Body of pancreas (tissue), 4 donors: ENCODE results near the gene ZNF439. TPM values are rescaled to one million over a fixed set of nuclear protein-coding genes. Genes with fewer than 3 reads are reported as not detected.

Experiments used
- ATAC-seq: fragments of 150-250 bp; one replicate; pipeline ENCODE4 v1.9.1; 2016
- DNase-seq, 4 donors: peaks; one replicate each; pipeline ENCODE4 v3.0.0-alpha.2; 2019
- H3K27ac ChIP-seq, 4 donors: fragments of 200-600 bp; sonication (generic); 1 replicate in 3 of 4; 2 replicates in 1 of 4; pipeline versions ENCODE4 v1.5.1 to v1.6.1; 2016 to 2019; ENCODE audit warnings: mild to moderate bottlenecking in 1 of 4, mixed read lengths in 1 of 4, moderate library complexity in 1 of 4
- H3K27me3 ChIP-seq, 2 donors: fragments of 200-600 bp; sonication (generic); one replicate each; pipeline ENCODE4 v1.6.0; 2016; ENCODE audit warnings: mild to moderate bottlenecking in 1 of 2
- H3K36me3 ChIP-seq, 2 donors: fragments of 200-600 bp; sonication (generic); replicated peaks in 1 of 2; 2 replicates each; pipeline ENCODE4 v1.5.1; 2016; ENCODE audit warnings: low read depth in 2 of 2; ENCODE audit not compliant: insufficient read depth in 1 of 2
- H3K4me1 ChIP-seq: fragments of 200-600 bp; sonication (generic); one replicate; pipeline ENCODE4 v1.6.0; 2016
- H3K4me3 ChIP-seq, 2 donors: fragments of 200-600 bp; sonication (generic); 1 replicate in 1 of 2; 2 replicates in 1 of 2; pipeline ENCODE4 v1.5.1; 2016 to 2019
- H3K9me3 ChIP-seq, 3 donors: fragments of 200-600 bp; sonication (generic); 1 replicate in 2 of 3; 2 replicates in 1 of 3; pipeline ENCODE4 v1.5.1; 2016
- CTCF ChIP-seq, 7 experiments: fragments of 450-650 bp in 4 of 7; fragments of 200-600 bp in 3 of 7; sonication (generic) in 3 of 7; IDR thresholded peaks; one replicate each; pipeline ENCODE4 v1.5.1; 2016 to 2019; ENCODE audit warnings: antibody characterized with exemption in 7 of 7
- POLR2A ChIP-seq, 3 donors: fragments of 450-650 bp; IDR thresholded peaks; one replicate each; pipeline ENCODE4 v1.6.1; 2016; ENCODE audit warnings: antibody characterized with exemption in 3 of 3, mild to moderate bottlenecking in 2 of 3
- WGBS, 2 donors: methylation state at CpG; one replicate each; pipeline ENCODE4 v1.1.5; 2017; 5-methylcytosine and 5-hydroxymethylcytosine counted together
- intact Hi-C: fragments of 100-400 bp; cut with DNase I; formaldehyde crosslinking; loops from one replicate; pipeline ENCODE4 v1.15.1; 2023
- total RNA-seq, 2 donors: library from RNA; depleted of rRNA; stranded (reverse); fragments of >200 nt; gene quantifications; one replicate each; pipeline ENCODE4 v1.1.0, GENCODE V29; 2016

Gene ZNF439
- total RNA-seq, result 1 to 10 TPM; 4.4 to 7.9 TPM

- WGBS, 2 donors, result 1 to 3% methylated on average over 42 to 59 of the region's 59 CpGs
- intact Hi-C loops, result no loop called here
Measured at GRCh38 chr19:11848594-11849469, at the start of gene ZNF439. Gene ZNF439, plus strand, starts transcription at chr19:11848726. Its CDS starts 142 bp downstream, at chr19:11848868.

GRCh38 chr19:11806354-11807098 is 42.0 kb upstream of the ZNF439 start:
- H3K27me3 ChIP-seq, result no peaks in the 10 kb centered on the region
- ATAC-seq, result no peak
- H3K9me3 ChIP-seq, result peaks cover 0 to 8% (median 0%) of the 10 kb centered on the region in 3 donors
- H3K4me3 ChIP-seq, result no peak overlapping the region
- DNase-seq, result no peak
- no peak for TF ChIP-seq CTCF (IDR thresholded peaks at IDR 0.05)
- no peak for TF ChIP-seq POLR2A (IDR thresholded peaks at IDR 0.05)
- H3K4me1 ChIP-seq, result no peaks in the 10 kb centered on the region
- WGBS, 2 donors, result 94 to 95% methylated on average over 11 of the region's 11 CpGs
- H3K36me3 ChIP-seq, result peaks cover 0 to 9% of the 10 kb centered on the region in 2 donors
- intact Hi-C loops, result no loop called here
- H3K27ac ChIP-seq, result no peak overlapping the region

More at GRCh38 chr19:11848594-11849469, at the start of gene ZNF439:
- peak in 2 of 3 donors; percentile 73 for TF ChIP-seq POLR2A (IDR thresholded peaks at IDR 0.05)
- TF ChIP-seq CTCF (IDR thresholded peaks at IDR 0.05), result no peak
- no peaks in the 10 kb centered on the region for H3K9me3 ChIP-seq
- DNase-seq (peak; percentile 88 to 94 (median 92)), ATAC-seq (peak; percentile 99)
- H3K4me1 ChIP-seq, result peaks cover 19% of the 10 kb centered on the region
- peak within 1 kb of the TSS; percentile 12 to 44 for H3K4me3 ChIP-seq
- peak within 1 kb of the TSS; percentile 19 to 78 (median 47) for H3K27ac ChIP-seq
- H3K27me3 ChIP-seq, result no peaks in the 10 kb centered on the region
- no peaks in the 10 kb centered on the region for H3K36me3 ChIP-seq

- no peaks in the 10 kb centered on the region for H3K4me1 ChIP-seq
- intact Hi-C loops, result no loop called here
- 93 to 95% methylated on average over 2 of the region's 2 CpGs for WGBS, 2 donors
- no peak overlapping the region for H3K4me3 ChIP-seq
- H3K9me3 ChIP-seq, result peaks cover 0 to 8% (median 0%) of the 10 kb centered on the region in 3 donors
- H3K27me3 ChIP-seq, result no peaks in the 10 kb centered on the region
- H3K36me3 ChIP-seq, result peaks cover 0 to 9% of the 10 kb centered on the region in 2 donors
- DNase-seq (no peak), ATAC-seq (no peak)
- TF ChIP-seq CTCF (IDR thresholded peaks at IDR 0.05) (no peak), POLR2A (IDR thresholded peaks at IDR 0.05) (no peak)
- H3K27ac ChIP-seq, result no peak overlapping the region
Measured at GRCh38 chr19:11807099-11807380, 41.5 kb upstream of the ZNF439 start.

- no peaks in the 10 kb centered on the region for H3K36me3 ChIP-seq
- peak; percentile 25 for ATAC-seq
- H3K27ac ChIP-seq, result peak overlapping the region in 3 of 4 donors; percentile 89 to 94 (median 92)
- no peaks in the 10 kb centered on the region for H3K9me3 ChIP-seq
- no peaks in the 10 kb centered on the region for H3K27me3 ChIP-seq
- H3K4me3 ChIP-seq, result peak overlapping the region in 1 of 2 donors; percentile 80
- H3K4me1 ChIP-seq, result peaks cover 21% of the 10 kb centered on the region
- intact Hi-C loops, result no loop called here
- TF ChIP-seq POLR2A (IDR thresholded peaks at IDR 0.05), result no peak
- TF ChIP-seq CTCF (IDR thresholded peaks at IDR 0.05), result no peak
- no peak for DNase-seq
- WGBS, 2 donors, result 0% methylated on average over 3 to 6 of the region's 6 CpGs
Measured at GRCh38 chr19:11813703-11814028, 34.9 kb upstream of the ZNF439 start.
